22Rv1 (cell line): ENCODE results near the gene CALHM6.

Experiments
- H3K27ac ChIP-seq: fragments of 450-650 bp; 2 replicates; pipeline ENCODE4 v1.5.1; 2017
- ZFX ChIP-seq: fragments of 450-650 bp; IDR thresholded peaks from 2 replicates; pipeline ENCODE4 v1.6.1; 2017; ENCODE audit warnings: antibody characterized with exemption, borderline replicate concordance
- TF ChIP-seq, protein P1 (sequence below): fragments of 450-650 bp; IDR thresholded peaks from 2 replicates; pipeline ENCODE4 v1.5.1; 2017; ENCODE audit warnings: mild to moderate bottlenecking

The CALHM6 gene

GRCh38 chr6:116461331-116461931, at the start of gene CALHM6:
CALHM6 (plus strand) TSS chr6:116461375; CDS start chr6:116461930, 555 bp downstream.
- no peak within 1 kb of the TSS for H3K27ac ChIP-seq
- TF ChIP-seq, protein P1, sequence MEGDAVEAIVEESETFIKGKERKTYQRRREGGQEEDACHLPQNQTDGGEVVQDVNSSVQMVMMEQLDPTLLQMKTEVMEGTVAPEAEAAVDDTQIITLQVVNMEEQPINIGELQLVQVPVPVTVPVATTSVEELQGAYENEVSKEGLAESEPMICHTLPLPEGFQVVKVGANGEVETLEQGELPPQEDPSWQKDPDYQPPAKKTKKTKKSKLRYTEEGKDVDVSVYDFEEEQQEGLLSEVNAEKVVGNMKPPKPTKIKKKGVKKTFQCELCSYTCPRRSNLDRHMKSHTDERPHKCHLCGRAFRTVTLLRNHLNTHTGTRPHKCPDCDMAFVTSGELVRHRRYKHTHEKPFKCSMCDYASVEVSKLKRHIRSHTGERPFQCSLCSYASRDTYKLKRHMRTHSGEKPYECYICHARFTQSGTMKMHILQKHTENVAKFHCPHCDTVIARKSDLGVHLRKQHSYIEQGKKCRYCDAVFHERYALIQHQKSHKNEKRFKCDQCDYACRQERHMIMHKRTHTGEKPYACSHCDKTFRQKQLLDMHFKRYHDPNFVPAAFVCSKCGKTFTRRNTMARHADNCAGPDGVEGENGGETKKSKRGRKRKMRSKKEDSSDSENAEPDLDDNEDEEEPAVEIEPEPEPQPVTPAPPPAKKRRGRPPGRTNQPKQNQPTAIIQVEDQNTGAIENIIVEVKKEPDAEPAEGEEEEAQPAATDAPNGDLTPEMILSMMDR = no peak
- TF ChIP-seq ZFX = no peak

GRCh38 chr6:116412270-116412669, 48.9 kb upstream of the CALHM6 start:
- no peak overlapping the region for H3K27ac ChIP-seq
- no peak for TF ChIP-seq ZFX
- TF ChIP-seq, protein P1 = no peak

- no peak overlapping the region for H3K27ac ChIP-seq
- TF ChIP-seq, protein P1 = no peak
- no peak for TF ChIP-seq ZFX
These were observed 47.8 kb upstream of the CALHM6 start for GRCh38 chr6:116413357-116413756.

GRCh38 chr6:116417661-116418060, 43.5 kb upstream of the CALHM6 start:
- TF ChIP-seq, protein P1 = no peak
- no peak for TF ChIP-seq ZFX
- no peak overlapping the region for H3K27ac ChIP-seq

DNA sequence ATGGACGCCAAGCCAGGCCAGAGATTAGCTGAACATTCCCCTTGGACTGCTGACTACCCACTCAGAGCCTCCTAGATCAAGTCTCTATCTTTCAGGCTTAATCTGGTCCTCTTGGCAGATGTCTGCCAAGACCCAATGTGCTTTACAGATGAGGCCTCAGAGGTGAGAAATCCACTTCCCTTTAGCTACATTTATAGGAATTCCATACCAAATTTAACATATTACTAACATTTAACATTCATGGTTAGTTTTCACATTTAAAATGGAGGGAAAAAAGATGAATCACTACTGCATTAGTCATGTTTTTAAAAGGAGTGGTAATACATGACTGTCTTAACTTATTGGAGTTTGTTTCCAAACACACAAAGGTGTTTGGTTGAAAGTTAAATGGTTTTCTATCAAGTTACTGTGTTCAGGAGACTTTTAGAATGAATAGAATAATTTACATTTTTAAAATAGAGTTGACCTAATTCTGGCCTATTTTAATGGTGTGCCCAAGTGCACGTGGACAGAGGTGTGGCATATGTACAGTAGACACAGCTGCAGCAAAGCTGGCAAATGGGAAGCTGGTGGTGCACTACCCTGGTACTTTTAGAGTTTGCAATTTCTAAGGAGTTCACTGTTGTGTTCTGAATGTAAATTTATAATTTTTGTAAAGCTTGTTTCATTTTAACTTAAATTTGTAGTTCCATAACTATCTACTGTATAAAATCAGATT, 41.9 kb upstream of the CALHM6 start:
- TF ChIP-seq, protein P1 = no peak
- TF ChIP-seq ZFX = no peak
- H3K27ac ChIP-seq = no peak overlapping the region

DNA sequence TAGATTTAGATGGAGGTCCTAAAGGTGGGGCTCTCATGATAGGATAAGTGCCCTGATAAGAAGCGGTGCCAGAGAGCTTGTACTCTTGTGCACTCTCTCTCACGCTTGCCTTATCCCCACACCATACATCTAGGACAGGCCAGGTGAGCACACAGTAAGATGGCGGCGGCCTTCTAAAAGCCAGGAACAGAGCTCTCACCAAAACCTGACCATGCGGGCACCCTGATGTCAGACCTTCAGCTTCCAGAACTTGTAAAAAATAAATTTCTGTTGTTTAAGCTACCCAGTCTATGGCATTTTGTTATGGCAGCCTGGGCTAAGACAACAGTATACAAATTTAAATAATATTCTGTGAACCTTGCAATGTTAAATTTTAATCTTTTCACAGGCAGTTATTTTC, 40.8 kb upstream of the CALHM6 start:
- no peak overlapping the region for H3K27ac ChIP-seq
- no peak for TF ChIP-seq ZFX
- TF ChIP-seq, protein P1 = no peak

DNA sequence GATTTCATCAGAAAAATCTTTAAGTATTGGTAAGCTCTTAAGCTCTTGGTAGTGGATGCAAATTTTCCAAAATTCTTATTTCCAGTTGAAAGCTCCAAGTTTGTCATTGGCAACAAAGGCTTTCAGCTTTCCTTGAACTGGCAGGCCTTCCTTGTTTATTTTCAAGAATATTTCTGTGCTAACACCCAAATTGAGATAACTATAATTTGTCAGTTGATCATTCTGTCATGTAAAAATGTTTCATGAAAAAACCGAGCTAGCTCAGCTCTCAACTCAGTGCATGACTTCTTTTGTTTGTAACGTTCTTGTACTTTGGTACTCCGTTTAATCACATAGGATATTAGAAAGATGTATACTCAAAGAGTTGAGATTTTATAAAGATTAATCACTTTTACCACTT, 38.9 kb upstream of the CALHM6 start:
- TF ChIP-seq ZFX = no peak
- TF ChIP-seq, protein P1 = no peak
- no peak overlapping the region for H3K27ac ChIP-seq
